Activated naive CD8-positive, alpha-beta T cell (primary cell): ENCODE data around the gene FLNA.
"Not testable (repeated sequence)": the region's sequence is repeated elsewhere in the genome, so short reads cannot be mapped to it uniquely, and the experiment has no call there.

Source experiments
- H3K27ac Mint-ChIP-seq: one replicate; pipeline ENCODE4 v1.8.0; 2021; ENCODE audit warnings: mixed read lengths
- H3K27me3 Mint-ChIP-seq: one replicate; pipeline ENCODE4 v1.8.0; 2021; ENCODE audit warnings: mixed read lengths
- H3K36me3 Mint-ChIP-seq: one replicate; pipeline ENCODE4 v1.8.0; 2021; ENCODE audit warnings: mixed read lengths
- H3K4me1 Mint-ChIP-seq: one replicate; pipeline ENCODE4 v1.8.0; 2021; ENCODE audit warnings: low read depth, mixed read lengths
- H3K4me3 Mint-ChIP-seq: one replicate; pipeline ENCODE4 v1.8.0; 2021; ENCODE audit warnings: mild to moderate bottlenecking, mixed read lengths
- H3K9me3 Mint-ChIP-seq: one replicate; pipeline ENCODE4 v1.8.0; 2021; ENCODE audit warnings: low read depth, mixed read lengths

The FLNA gene

DNA sequence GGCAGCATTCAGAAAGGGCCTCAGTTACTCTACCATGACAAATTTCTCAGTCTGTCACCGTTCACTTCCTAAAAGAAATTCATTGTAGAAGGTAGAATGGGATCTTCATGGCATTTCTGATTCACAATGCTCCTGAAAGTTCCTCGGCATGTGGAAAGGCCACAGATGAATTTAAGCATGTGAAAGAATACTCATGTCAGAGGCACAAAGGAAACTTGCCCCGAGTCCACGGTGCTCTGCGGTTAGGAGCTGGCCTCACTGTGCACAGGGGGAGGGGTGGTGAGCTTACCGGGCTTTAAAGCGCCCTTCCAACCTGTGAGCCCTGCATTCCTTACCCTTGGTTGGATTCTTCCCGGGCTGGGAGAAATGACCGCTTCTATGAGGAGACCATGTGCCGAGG lies 69.6 kb downstream of the FLNA start:
- H3K4me3 Mint-ChIP-seq = no peak overlapping the region
- H3K4me1 Mint-ChIP-seq = peaks cover 16% of the 10 kb centered on the region
- H3K27ac Mint-ChIP-seq = no peak overlapping the region
- H3K36me3 Mint-ChIP-seq = no peaks in the 10 kb centered on the region
- H3K27me3 Mint-ChIP-seq = no peaks in the 10 kb centered on the region
- H3K9me3 Mint-ChIP-seq = no peaks in the 10 kb centered on the region

- Mint-ChIP-seq H3K9me3 (no peaks in the 10 kb centered on the region), H3K4me3 (no peak overlapping the region), H3K4me1 (peaks cover 11% of the 10 kb centered on the region), H3K36me3 (no peaks in the 10 kb centered on the region), H3K27me3 (no peaks in the 10 kb centered on the region), H3K27ac (no peak overlapping the region)
These were observed 71.0 kb downstream of the FLNA start for GRCh38 chrX:154303476-154303875.

GRCh38 chrX:154302998-154303397 lies 71.4 kb downstream of the FLNA start:
- not testable (repeated sequence) for H3K4me1 Mint-ChIP-seq, H3K27me3 Mint-ChIP-seq, H3K27ac Mint-ChIP-seq, H3K4me3 Mint-ChIP-seq, H3K36me3 Mint-ChIP-seq, H3K9me3 Mint-ChIP-seq

- H3K4me3 Mint-ChIP-seq = no peak overlapping the region
- no peaks in the 10 kb centered on the region for H3K9me3 Mint-ChIP-seq
- no peak overlapping the region for H3K27ac Mint-ChIP-seq
- no peaks in the 10 kb centered on the region for H3K36me3 Mint-ChIP-seq
- no peaks in the 10 kb centered on the region for H3K27me3 Mint-ChIP-seq
- no peaks in the 10 kb centered on the region for H3K4me1 Mint-ChIP-seq
These were observed 73.6 kb downstream of the FLNA start for GRCh38 chrX:154300816-154301215.
